GM18526 (cell line): ENCODE measurements around the gene SLC1A7.

Experiments
- POLR2A ChIP-seq: IDR thresholded peaks from 3 replicates; pipeline ENCODE4 v1.6.1; 2011; ENCODE audit not compliant: insufficient read length; ENCODE audit errors: extremely low read depth

SLC1A7 gene

GRCh38 chr1:53062708-53063591 lies 79.5 kb downstream of the SLC1A7 start:
- no peak for TF ChIP-seq POLR2A

- TF ChIP-seq POLR2A: no peak
Observed at GRCh38 chr1:53061859-53062707, 80.4 kb downstream of the SLC1A7 start, which contains the start of gene PODN. Gene PODN, plus strand, starts transcription at chr1:53062213. Its CDS starts 7,643 bp downstream, at chr1:53069856.

- no peak for TF ChIP-seq POLR2A
Observed at GRCh38 chr1:53061123-53061858, 81.1 kb downstream of the SLC1A7 start.

GRCh38 chr1:53060579-53060978 lies 81.9 kb downstream of the SLC1A7 start:
- TF ChIP-seq POLR2A: no peak

- no peak for TF ChIP-seq POLR2A
Observed at GRCh38 chr1:53057127-53057526, 85.3 kb downstream of the SLC1A7 start.

- TF ChIP-seq POLR2A: no peak
Observed at GRCh38 chr1:53051676-53052075, 90.8 kb downstream of the SLC1A7 start.

GRCh38 chr1:53050310-53050709 lies 92.1 kb downstream of the SLC1A7 start:
- no peak for TF ChIP-seq POLR2A

GRCh38 chr1:53049574-53049967 lies 92.9 kb downstream of the SLC1A7 start:
- no peak for TF ChIP-seq POLR2A

GRCh38 chr1:53048960-53049573 lies 93.4 kb downstream of the SLC1A7 start:
- no peak for TF ChIP-seq POLR2A

GRCh38 chr1:53047737-53048736 lies 94.4 kb downstream of the SLC1A7 start:
- TF ChIP-seq POLR2A: no peak

- TF ChIP-seq POLR2A: no peak
Observed at GRCh38 chr1:53046930-53047329, 95.5 kb downstream of the SLC1A7 start.

GRCh38 chr1:53044926-53045325 lies 97.5 kb downstream of the SLC1A7 start:
- TF ChIP-seq POLR2A: no peak

GRCh38 chr1:53043271-53043670 lies 99.2 kb downstream of the SLC1A7 start:
- TF ChIP-seq POLR2A: no peak

- no peak for TF ChIP-seq POLR2A
Observed at GRCh38 chr1:53038566-53038965, 103.9 kb downstream of the SLC1A7 start.
